GM13976 (cell line): Measurements from ENCODE around the gene CCDC124.

Experiments
- DNase-seq: peaks from one replicate; pipeline ENCODE4 v3.0.0; 2012; ENCODE audit warnings: low spot score
- CTCF ChIP-seq: IDR thresholded peaks from 2 replicates; pipeline ENCODE4 v1.5.1; 2012; ENCODE audit warnings: borderline replicate concordance, mild to moderate bottlenecking; ENCODE audit not compliant: insufficient read depth; ENCODE audit errors: extremely low read depth, missing control alignments, control extremely low read depth
- in situ Hi-C: fragments of 300-500 bp; cut with MboI; formaldehyde crosslinking; loops from one replicate; pipeline ENCODE4 v1.12.0; 2022; ENCODE audit warnings: low sequenced_read_pairs, mixed read lengths, inconsistent platforms; ENCODE audit not compliant: unreplicated experiment

CCDC124 gene

DNA sequence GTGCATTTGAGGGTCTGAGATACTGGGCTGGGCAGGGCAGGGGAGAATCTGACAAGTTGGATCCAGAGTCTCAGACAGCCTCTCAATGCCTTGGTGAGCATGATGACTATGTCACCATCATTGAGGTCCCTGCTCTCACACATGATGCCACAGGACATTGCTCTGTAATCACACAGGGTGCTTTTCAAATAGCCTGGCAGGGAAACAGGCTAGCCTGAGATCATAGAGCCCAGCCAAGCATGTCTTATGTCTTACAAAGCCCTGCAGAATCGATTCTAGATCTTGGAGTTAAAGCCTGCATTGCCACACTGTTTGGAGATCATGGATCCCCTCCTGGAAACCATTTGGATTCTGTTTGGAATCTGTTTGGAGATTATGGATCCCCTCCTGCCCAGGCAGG is 39.4 kb downstream of the CCDC124 start:
- in situ Hi-C loops, result no loop called here
- no peak for TF ChIP-seq CTCF
- no peak for DNase-seq

GRCh38 chr19:17973759-17974158 is 40.9 kb downstream of the CCDC124 start:
- no peak for DNase-seq
- in situ Hi-C loops, result no loop called here

DNA sequence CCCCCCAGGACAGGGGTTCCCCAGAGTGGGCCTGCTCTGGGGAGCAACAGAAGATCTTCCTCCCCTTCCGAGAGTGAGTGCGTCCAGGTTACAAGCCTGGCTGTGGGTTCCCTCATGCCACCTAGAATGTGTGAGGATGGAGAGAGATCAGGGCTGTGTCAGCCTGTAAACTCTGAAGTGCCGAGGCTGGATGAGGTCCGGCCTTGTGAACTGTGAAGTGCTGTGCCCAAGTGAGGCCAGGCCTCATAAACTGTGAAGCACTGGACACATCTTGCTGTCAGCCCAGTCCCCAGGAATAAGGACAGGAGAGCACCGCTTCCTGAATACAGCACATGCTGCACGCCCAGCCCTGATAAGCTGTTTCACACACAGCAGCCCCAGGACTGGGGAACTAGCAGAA is 41.7 kb downstream of the CCDC124 start:
- DNase-seq, result no peak
- in situ Hi-C loops, result no loop called here
- TF ChIP-seq CTCF, result no peak

More at GRCh38 chr19:17973759-17974158, 40.9 kb downstream of the CCDC124 start:
- no peak for TF ChIP-seq CTCF

DNA sequence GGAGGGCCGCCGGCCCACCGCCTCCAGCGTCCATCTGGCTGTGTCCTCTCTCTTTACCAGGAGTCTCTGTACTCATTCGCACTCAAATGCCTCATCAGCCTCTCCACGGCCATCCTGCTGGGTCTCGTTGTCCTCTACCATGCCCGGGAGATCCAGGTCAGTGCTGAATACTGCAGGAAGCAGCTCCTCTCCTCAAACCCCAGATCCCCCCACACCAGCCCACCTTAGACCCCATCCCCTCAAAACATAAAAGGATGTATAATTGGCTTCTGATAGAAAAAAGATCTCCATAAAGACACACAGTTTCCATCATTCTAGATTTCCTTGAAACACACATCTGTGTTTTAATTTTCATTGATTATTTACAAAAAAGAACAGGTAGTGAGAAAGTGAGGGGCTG is 42.2 kb downstream of the CCDC124 start:
- in situ Hi-C loops, result no loop called here
- DNase-seq, result no peak

GRCh38 chr19:17977021-17977420 is 44.2 kb downstream of the CCDC124 start:
- in situ Hi-C loops, result no loop called here
- TF ChIP-seq CTCF, result no peak
- DNase-seq, result no peak

More for the DNA sequence above, 42.2 kb downstream of the CCDC124 start:
- TF ChIP-seq CTCF, result no peak

DNA sequence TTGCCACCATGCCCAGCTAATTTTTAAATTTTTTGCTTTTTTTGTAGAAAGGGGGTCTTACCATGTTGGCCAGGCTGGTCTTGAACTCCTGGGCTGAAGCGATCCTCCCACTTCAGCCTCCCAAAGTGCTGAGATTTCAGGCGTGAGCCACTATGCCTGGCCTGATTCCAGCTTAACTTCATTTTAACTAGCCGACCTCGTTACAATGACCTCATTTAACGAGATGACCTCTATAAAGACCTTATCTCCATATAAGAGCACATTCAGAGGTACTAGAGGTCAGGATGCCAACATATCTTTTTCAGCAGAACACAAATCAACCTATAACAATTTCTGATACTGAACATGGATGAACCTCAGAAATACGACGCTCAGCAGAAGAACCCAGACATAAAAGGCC is 44.7 kb downstream of the CCDC124 start:
- no peak for TF ChIP-seq CTCF
- in situ Hi-C loops, result no loop called here
- DNase-seq, result no peak

DNA sequence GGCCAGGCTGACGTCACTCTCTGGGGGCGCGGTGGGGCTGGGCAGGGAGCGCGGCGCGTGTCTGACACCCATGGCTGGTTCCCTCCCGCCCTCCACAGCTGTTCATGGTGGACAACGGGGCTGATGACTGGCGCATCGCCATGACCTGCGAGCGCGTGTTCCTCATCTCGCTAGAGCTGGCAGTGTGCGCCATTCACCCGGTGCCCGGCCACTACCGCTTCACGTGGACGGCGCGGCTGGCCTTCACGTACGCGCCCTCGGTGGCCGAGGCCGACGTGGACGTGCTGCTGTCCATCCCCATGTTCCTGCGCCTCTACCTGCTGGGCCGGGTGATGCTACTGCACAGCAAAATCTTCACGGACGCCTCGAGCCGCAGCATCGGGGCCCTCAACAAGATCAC is 48.8 kb downstream of the CCDC124 start:
- in situ Hi-C loops, result no loop called here
- no peak for TF ChIP-seq CTCF
- DNase-seq, result no peak
